T-helper 2 cell treated with Interferon-gamma antibody and Interleukin-4, amounts not matched to agents 5 μg/mL and 100 μg/mL, for 36 hours (primary cell): ENCODE measurements around the gene INSC.

ENCODE experiments used
- DNase-seq: peaks from one replicate; pipeline ENCODE4 v3.0.0; 2021; ENCODE audit warnings: low spot score
- H3K27ac Mint-ChIP-seq: one replicate; pipeline ENCODE4 v1.8.0; 2021; ENCODE audit warnings: mild to moderate bottlenecking, mixed read lengths
- H3K27me3 Mint-ChIP-seq: one replicate; pipeline ENCODE4 v1.8.0; 2021; ENCODE audit warnings: low read depth, mixed read lengths
- H3K36me3 Mint-ChIP-seq: one replicate; pipeline ENCODE4 v1.8.0; 2021; ENCODE audit warnings: low read depth, mixed read lengths
- H3K4me1 Mint-ChIP-seq: one replicate; pipeline ENCODE4 v1.8.0; 2021; ENCODE audit warnings: low read depth, mixed read lengths
- H3K4me3 Mint-ChIP-seq: one replicate; pipeline ENCODE4 v1.8.0; 2022; ENCODE audit warnings: mild to moderate bottlenecking, moderate library complexity, mixed read lengths
- H3K9me3 Mint-ChIP-seq: one replicate; pipeline ENCODE4 v1.8.0; 2021; ENCODE audit warnings: mixed read lengths

Gene INSC

GRCh38 chr11:15213471-15214231 lies 98.9 kb downstream of the INSC start:
- H3K4me3 Mint-ChIP-seq = no peak overlapping the region
- no peaks in the 10 kb centered on the region for H3K36me3 Mint-ChIP-seq
- peaks cover 5% of the 10 kb centered on the region for H3K27me3 Mint-ChIP-seq
- no peak for DNase-seq
- H3K27ac Mint-ChIP-seq = no peak overlapping the region
- no peaks in the 10 kb centered on the region for H3K4me1 Mint-ChIP-seq
- H3K9me3 Mint-ChIP-seq = no peaks in the 10 kb centered on the region

- Mint-ChIP-seq H3K27ac (no peak overlapping the region), H3K9me3 (no peaks in the 10 kb centered on the region), H3K4me3 (no peak overlapping the region), H3K27me3 (peaks cover 4% of the 10 kb centered on the region), H3K36me3 (no peaks in the 10 kb centered on the region), H3K4me1 (no peaks in the 10 kb centered on the region)
- no peak for DNase-seq
Observed at GRCh38 chr11:15215005-15215404, 100.3 kb downstream of the INSC start.

- Mint-ChIP-seq H3K27ac (no peak overlapping the region), H3K36me3 (no peaks in the 10 kb centered on the region), H3K4me1 (no peaks in the 10 kb centered on the region), H3K9me3 (no peaks in the 10 kb centered on the region), H3K4me3 (no peak overlapping the region), H3K27me3 (peaks cover 4% of the 10 kb centered on the region)
- no peak for DNase-seq
Observed at GRCh38 chr11:15216678-15217077, 102.0 kb downstream of the INSC start.

- DNase-seq = no peak
- Mint-ChIP-seq H3K4me1 (no peaks in the 10 kb centered on the region), H3K36me3 (no peaks in the 10 kb centered on the region), H3K27me3 (peaks cover 4% of the 10 kb centered on the region), H3K9me3 (no peaks in the 10 kb centered on the region), H3K27ac (no peak overlapping the region), H3K4me3 (no peak overlapping the region)
Observed at GRCh38 chr11:15217416-15217815, 102.7 kb downstream of the INSC start.

GRCh38 chr11:15222777-15223176 lies 108.1 kb downstream of the INSC start:
- Mint-ChIP-seq H3K27ac (no peak overlapping the region), H3K4me1 (no peaks in the 10 kb centered on the region), H3K9me3 (no peaks in the 10 kb centered on the region), H3K36me3 (no peaks in the 10 kb centered on the region), H3K4me3 (no peak overlapping the region), H3K27me3 (no peaks in the 10 kb centered on the region)
- no peak for DNase-seq

GRCh38 chr11:15223318-15223717 lies 108.6 kb downstream of the INSC start:
- Mint-ChIP-seq H3K27me3 (no peaks in the 10 kb centered on the region), H3K36me3 (no peaks in the 10 kb centered on the region), H3K27ac (no peak overlapping the region), H3K4me3 (no peak overlapping the region), H3K4me1 (no peaks in the 10 kb centered on the region), H3K9me3 (no peaks in the 10 kb centered on the region)
- no peak for DNase-seq

GRCh38 chr11:15224466-15224865 lies 109.7 kb downstream of the INSC start:
- no peak for DNase-seq
- no peak overlapping the region for H3K4me3 Mint-ChIP-seq
- H3K4me1 Mint-ChIP-seq = no peaks in the 10 kb centered on the region
- H3K36me3 Mint-ChIP-seq = no peaks in the 10 kb centered on the region
- no peaks in the 10 kb centered on the region for H3K27me3 Mint-ChIP-seq
- H3K27ac Mint-ChIP-seq = no peak overlapping the region
- H3K9me3 Mint-ChIP-seq = no peaks in the 10 kb centered on the region

- Mint-ChIP-seq H3K4me1 (no peaks in the 10 kb centered on the region), H3K36me3 (no peaks in the 10 kb centered on the region), H3K9me3 (no peaks in the 10 kb centered on the region), H3K27ac (no peak overlapping the region), H3K4me3 (no peak overlapping the region), H3K27me3 (no peaks in the 10 kb centered on the region)
- DNase-seq = no peak
Observed at GRCh38 chr11:15227011-15227410, 112.3 kb downstream of the INSC start.

GRCh38 chr11:15228331-15228849 lies 113.7 kb downstream of the INSC start:
- Mint-ChIP-seq H3K4me1 (no peaks in the 10 kb centered on the region), H3K36me3 (no peaks in the 10 kb centered on the region), H3K27me3 (no peaks in the 10 kb centered on the region), H3K27ac (no peak overlapping the region), H3K9me3 (no peaks in the 10 kb centered on the region), H3K4me3 (no peak overlapping the region)
- DNase-seq = no peak

GRCh38 chr11:15229069-15229468 lies 114.3 kb downstream of the INSC start:
- Mint-ChIP-seq H3K36me3 (no peaks in the 10 kb centered on the region), H3K27me3 (peaks cover 2% of the 10 kb centered on the region), H3K27ac (no peak overlapping the region), H3K4me3 (no peak overlapping the region), H3K9me3 (no peaks in the 10 kb centered on the region), H3K4me1 (no peaks in the 10 kb centered on the region)
- no peak for DNase-seq

- Mint-ChIP-seq H3K27ac (no peak overlapping the region), H3K4me1 (peaks cover 4% of the 10 kb centered on the region), H3K4me3 (no peak overlapping the region), H3K36me3 (no peaks in the 10 kb centered on the region), H3K27me3 (peaks cover 2% of the 10 kb centered on the region), H3K9me3 (no peaks in the 10 kb centered on the region)
- DNase-seq = no peak
Observed at GRCh38 chr11:15232496-15232895, 117.8 kb downstream of the INSC start.

- Mint-ChIP-seq H3K36me3 (no peaks in the 10 kb centered on the region), H3K4me1 (peaks cover 4% of the 10 kb centered on the region), H3K4me3 (no peak overlapping the region), H3K27me3 (peaks cover 4% of the 10 kb centered on the region), H3K27ac (no peak overlapping the region), H3K9me3 (no peaks in the 10 kb centered on the region)
- DNase-seq = no peak
Observed at GRCh38 chr11:15233371-15234165, 118.8 kb downstream of the INSC start.

- no peaks in the 10 kb centered on the region for H3K36me3 Mint-ChIP-seq
- H3K27me3 Mint-ChIP-seq = peaks cover 4% of the 10 kb centered on the region
- no peak for DNase-seq
- H3K27ac Mint-ChIP-seq = no peak overlapping the region
- H3K4me1 Mint-ChIP-seq = peaks cover 4% of the 10 kb centered on the region
- H3K4me3 Mint-ChIP-seq = no peak overlapping the region
- H3K9me3 Mint-ChIP-seq = no peaks in the 10 kb centered on the region
Observed at GRCh38 chr11:15234796-15235195, 120.1 kb downstream of the INSC start.

GRCh38 chr11:15236559-15236958 lies 121.8 kb downstream of the INSC start:
- Mint-ChIP-seq H3K9me3 (no peaks in the 10 kb centered on the region), H3K4me3 (no peak overlapping the region), H3K27me3 (peaks cover 4% of the 10 kb centered on the region), H3K36me3 (no peaks in the 10 kb centered on the region), H3K27ac (no peak overlapping the region), H3K4me1 (peaks cover 4% of the 10 kb centered on the region)
- DNase-seq = no peak
